ENCODE results near the gene ENGASE.

Gene ENGASE

GRCh38 chr17:79135628-79136405 is 61.2 kb downstream of the ENGASE start:
- no peak for DNase-seq (ENCODE audit: low spot score)

Measured in LoVo (cell line).